Right lobe of liver (tissue), 4 donors: ENCODE results near the gene PRRG1.

Source experiments
- CTCF ChIP-seq, 4 donors: fragments of 200-600 bp in 3 of 4; fragments of 450-650 bp in 1 of 4; IDR thresholded peaks; one replicate each; pipeline versions ENCODE4 v1.5.1 to v1.8.0; 2016 to 2022; ENCODE audit warnings: antibody characterized with exemption in 4 of 4, mild to moderate bottlenecking in 2 of 4
- POLR2A ChIP-seq: fragments of 450-650 bp; IDR thresholded peaks from one replicate; pipeline ENCODE4 v1.6.1; 2017; ENCODE audit warnings: antibody characterized with exemption, mild to moderate bottlenecking
- donor health status: DM: no; HTN: no; CAD: no.
- donor health status: DM: no; HTN: no; CAD: no.
- donor health status: DM: no; HTN: yes; CAD: no.

- no peak for TF ChIP-seq POLR2A
- no peak for TF ChIP-seq CTCF (IDR thresholded peaks at IDR 0.05)
Observed at GRCh38 chrX:37420185-37420584, 71.0 kb downstream of the PRRG1 start.
